DOHH2 (cell line): ENCODE data around the gene ORC5.

Source experiments
- H3F3A ChIP-seq: fragments of 200-600 bp; sonication (generic), shearing (Covaris generic); 2 replicates; pipeline ENCODE4 v1.6.0; 2016; ENCODE audit warnings: antibody characterized with exemption, mild to moderate bottlenecking; ENCODE audit not compliant: control insufficient read depth, insufficient read depth
- H3K27ac ChIP-seq: fragments of 200-600 bp; sonication (generic); 2 replicates; pipeline ENCODE4 v1.5.1; 2014; ENCODE audit warnings: low read depth, mild to moderate bottlenecking, low read length, moderate library complexity
- H3K27me3 ChIP-seq: fragments of 200-600 bp; sonication (generic); 2 replicates; pipeline ENCODE4 v1.6.1; 2014; ENCODE audit warnings: mild to moderate bottlenecking, low read length, mixed read lengths; ENCODE audit not compliant: control insufficient read depth
- H3K36me3 ChIP-seq: fragments of 200-600 bp; sonication (generic); 2 replicates; pipeline ENCODE4 v1.6.1; 2014; ENCODE audit warnings: mild to moderate bottlenecking, low read length, moderate library complexity, mixed read lengths; ENCODE audit not compliant: control insufficient read depth
- H3K4me1 ChIP-seq: fragments of 200-600 bp; sonication (generic); 2 replicates; pipeline ENCODE4 v1.6.1; 2014; ENCODE audit warnings: mild to moderate bottlenecking, low read length, mixed read lengths; ENCODE audit not compliant: control insufficient read depth
- H3K4me2 ChIP-seq: fragments of 200-600 bp; sonication (generic); 2 replicates; pipeline ENCODE4 v1.6.0; 2014; ENCODE audit warnings: mild to moderate bottlenecking, low read length, moderate library complexity
- H3K4me3 ChIP-seq: fragments of 200-600 bp; sonication (generic); 2 replicates; pipeline ENCODE4 v1.5.1; 2014; ENCODE audit warnings: mild to moderate bottlenecking, low read length, mixed read lengths
- H3K79me2 ChIP-seq: fragments of 200-600 bp; sonication (generic); 2 replicates; pipeline ENCODE4 v1.6.1; 2014; ENCODE audit warnings: mild to moderate bottlenecking, low read length, mixed read lengths; ENCODE audit not compliant: control insufficient read depth
- H3K9me2 ChIP-seq: fragments of 200-600 bp; sonication (generic); replicated peaks from 2 replicates; pipeline ENCODE4 v1.6.1; 2014; ENCODE audit warnings: mild to moderate bottlenecking, low read length, mixed read lengths; ENCODE audit not compliant: control insufficient read depth
- H3K9me3 ChIP-seq: fragments of 200-600 bp; sonication (generic); 2 replicates; pipeline ENCODE4 v1.6.1; 2014; ENCODE audit warnings: antibody characterized with exemption, low read length, mixed read lengths; ENCODE audit not compliant: control insufficient read depth, insufficient read depth
- H4K20me1 ChIP-seq: fragments of 200-600 bp; sonication (generic); 2 replicates; pipeline ENCODE4 v1.6.0; 2014; ENCODE audit warnings: low read depth, mild to moderate bottlenecking, antibody characterized with exemption, low read length, moderate library complexity; ENCODE audit not compliant: control insufficient read depth, insufficient read depth
- EZH2phosphoT487 ChIP-seq: fragments of 200-600 bp; sonication (generic); IDR thresholded peaks from 2 replicates; pipeline ENCODE4 v1.6.1; 2017; ENCODE audit warnings: borderline replicate concordance, mild to moderate bottlenecking, antibody characterized with exemption, low read length, moderate library complexity, mixed read lengths
- TF ChIP-seq, protein P1 (sequence below): fragments of 200-600 bp; sonication (generic); IDR thresholded peaks from one replicate; pipeline ENCODE4 v1.5.1; 2014; ENCODE audit warnings: antibody characterized with exemption, mild to moderate bottlenecking, low read depth, low read length; ENCODE audit not compliant: poor library complexity, severe bottlenecking

ORC5 gene

DNA sequence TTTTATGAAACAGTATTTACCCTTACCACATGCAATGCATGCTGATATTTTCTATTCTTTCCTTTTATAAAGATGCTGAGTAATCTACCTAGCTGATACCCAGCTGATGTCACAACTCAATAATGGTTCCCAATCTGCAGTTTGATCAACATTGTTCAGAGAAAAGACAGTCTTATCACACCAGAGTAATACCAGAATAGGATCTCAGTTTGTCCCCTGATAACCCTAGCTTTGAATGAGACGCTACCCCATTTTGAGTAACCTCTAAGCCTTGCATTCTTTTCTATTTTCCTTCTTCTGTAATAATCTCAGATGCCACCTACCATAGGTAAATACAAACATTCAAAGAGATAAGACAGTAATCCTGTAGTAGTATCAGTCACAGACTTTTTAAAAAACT is 118.8 kb downstream of the ORC5 start:
- Histone ChIP-seq H3K4me3 (no peak overlapping the region), H3K9me2 (no peaks in the 10 kb centered on the region), H3K36me3 (no peaks in the 10 kb centered on the region), H3K27me3 (no peaks in the 10 kb centered on the region), H3K4me1 (no peaks in the 10 kb centered on the region), H3F3A (no peaks in the 10 kb centered on the region), H3K79me2 (no peaks in the 10 kb centered on the region), H3K27ac (no peak overlapping the region), H3K4me2 (no peak overlapping the region), H4K20me1 (no peaks in the 10 kb centered on the region), H3K9me3 (no peaks in the 10 kb centered on the region)
- TF ChIP-seq, protein P1, sequence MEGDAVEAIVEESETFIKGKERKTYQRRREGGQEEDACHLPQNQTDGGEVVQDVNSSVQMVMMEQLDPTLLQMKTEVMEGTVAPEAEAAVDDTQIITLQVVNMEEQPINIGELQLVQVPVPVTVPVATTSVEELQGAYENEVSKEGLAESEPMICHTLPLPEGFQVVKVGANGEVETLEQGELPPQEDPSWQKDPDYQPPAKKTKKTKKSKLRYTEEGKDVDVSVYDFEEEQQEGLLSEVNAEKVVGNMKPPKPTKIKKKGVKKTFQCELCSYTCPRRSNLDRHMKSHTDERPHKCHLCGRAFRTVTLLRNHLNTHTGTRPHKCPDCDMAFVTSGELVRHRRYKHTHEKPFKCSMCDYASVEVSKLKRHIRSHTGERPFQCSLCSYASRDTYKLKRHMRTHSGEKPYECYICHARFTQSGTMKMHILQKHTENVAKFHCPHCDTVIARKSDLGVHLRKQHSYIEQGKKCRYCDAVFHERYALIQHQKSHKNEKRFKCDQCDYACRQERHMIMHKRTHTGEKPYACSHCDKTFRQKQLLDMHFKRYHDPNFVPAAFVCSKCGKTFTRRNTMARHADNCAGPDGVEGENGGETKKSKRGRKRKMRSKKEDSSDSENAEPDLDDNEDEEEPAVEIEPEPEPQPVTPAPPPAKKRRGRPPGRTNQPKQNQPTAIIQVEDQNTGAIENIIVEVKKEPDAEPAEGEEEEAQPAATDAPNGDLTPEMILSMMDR = no peak
- no peak for TF ChIP-seq EZH2phosphoT487
